GM12878 (cell line): ENCODE data around the gene ZDHHC18.

Experiments used
- EP300 ChIP-seq, 2 experiments: fragments of 150-350 bp in 1 of 2; IDR thresholded peaks; 2 replicates each; pipeline ENCODE4 v1.6.1; 2011 to 2012; ENCODE audit warnings: low read depth in 2 of 2, low read length in 2 of 2, borderline replicate concordance in 1 of 2, improper control_type of control experiment in 1 of 2, inconsistent platforms in 1 of 2; ENCODE audit not compliant: control insufficient read depth in 1 of 2
- ESRRA ChIP-seq: IDR thresholded peaks from 2 replicates; pipeline ENCODE4 v1.6.1; 2012; ENCODE audit warnings: mild to moderate bottlenecking, low read length, improper control_type of control experiment
- POLR2A ChIP-seq: IDR thresholded peaks from 2 replicates; pipeline ENCODE4 v1.6.1; 2011; ENCODE audit warnings: low read depth, mild to moderate bottlenecking, low read length
- POLR2AphosphoS2 ChIP-seq: IDR thresholded peaks from 2 replicates; pipeline ENCODE4 v1.6.1; 2011; ENCODE audit warnings: low read depth, mild to moderate bottlenecking, low read length, improper control_type of control experiment, moderate library complexity
- POLR2AphosphoS5 ChIP-seq: IDR thresholded peaks from 2 replicates; pipeline ENCODE4 v1.6.1; 2011; ENCODE audit warnings: mild to moderate bottlenecking, low read length, inconsistent platforms
- SMC3 ChIP-seq: IDR thresholded peaks from 2 replicates; pipeline ENCODE4 v1.6.1; 2011; ENCODE audit warnings: low read length, improper control_type of control experiment, borderline replicate concordance
- SP1 ChIP-seq: IDR thresholded peaks from one replicate; pipeline ENCODE4 v1.6.1; 2011; ENCODE audit warnings: low read depth, low read length
- TARDBP ChIP-seq: IDR thresholded peaks from 2 replicates; pipeline ENCODE4 v1.6.1; 2016; ENCODE audit warnings: borderline replicate concordance
- TCF12 ChIP-seq: IDR thresholded peaks from 2 replicates; pipeline ENCODE4 v1.6.1; 2011; ENCODE audit warnings: low read depth, mild to moderate bottlenecking, low read length
- TF ChIP-seq, protein P1 (sequence below), 3 experiments: IDR thresholded peaks in 2 of 3; conservative IDR thresholded peaks in 1 of 3; 2 replicates each; pipeline ENCODE4 v1.5.1; 2011; ENCODE audit warnings: low read depth in 3 of 3, low read length in 3 of 3, mild to moderate bottlenecking in 3 of 3, control low read depth in 2 of 3, moderate library complexity in 2 of 3, inconsistent platforms in 1 of 3, mixed read lengths in 1 of 3; ENCODE audit not compliant: control insufficient read depth in 2 of 3, insufficient read depth in 1 of 3; ENCODE audit errors: extremely low read depth in 1 of 3
- TF ChIP-seq, protein P2 (sequence below): IDR thresholded peaks from 2 replicates; pipeline ENCODE4 v1.6.1; 2012; ENCODE audit warnings: low read depth, low read length, improper control_type of control experiment

GRCh38 chr1:26792924-26793323, 33.6 kb upstream of the ZDHHC18 start:
- TF ChIP-seq SP1 = no peak
- TF ChIP-seq, protein P1, sequence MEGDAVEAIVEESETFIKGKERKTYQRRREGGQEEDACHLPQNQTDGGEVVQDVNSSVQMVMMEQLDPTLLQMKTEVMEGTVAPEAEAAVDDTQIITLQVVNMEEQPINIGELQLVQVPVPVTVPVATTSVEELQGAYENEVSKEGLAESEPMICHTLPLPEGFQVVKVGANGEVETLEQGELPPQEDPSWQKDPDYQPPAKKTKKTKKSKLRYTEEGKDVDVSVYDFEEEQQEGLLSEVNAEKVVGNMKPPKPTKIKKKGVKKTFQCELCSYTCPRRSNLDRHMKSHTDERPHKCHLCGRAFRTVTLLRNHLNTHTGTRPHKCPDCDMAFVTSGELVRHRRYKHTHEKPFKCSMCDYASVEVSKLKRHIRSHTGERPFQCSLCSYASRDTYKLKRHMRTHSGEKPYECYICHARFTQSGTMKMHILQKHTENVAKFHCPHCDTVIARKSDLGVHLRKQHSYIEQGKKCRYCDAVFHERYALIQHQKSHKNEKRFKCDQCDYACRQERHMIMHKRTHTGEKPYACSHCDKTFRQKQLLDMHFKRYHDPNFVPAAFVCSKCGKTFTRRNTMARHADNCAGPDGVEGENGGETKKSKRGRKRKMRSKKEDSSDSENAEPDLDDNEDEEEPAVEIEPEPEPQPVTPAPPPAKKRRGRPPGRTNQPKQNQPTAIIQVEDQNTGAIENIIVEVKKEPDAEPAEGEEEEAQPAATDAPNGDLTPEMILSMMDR (IDR thresholded peaks at IDR 0.05 in 2 of 3, conservative IDR thresholded peaks at IDR 0.05 in 1 of 3; ENCODE audit: control insufficient read depth in 2 of 3, extremely low read depth in 1 of 3, insufficient read depth in 1 of 3, low read depth in 3 of 3, low read length in 3 of 3) = no peak
- no peak for TF ChIP-seq TARDBP
- TF ChIP-seq SMC3 = no peak
- TF ChIP-seq POLR2A = no peak
- no peak for TF ChIP-seq POLR2AphosphoS5
- TF ChIP-seq POLR2AphosphoS2 = no peak
- TF ChIP-seq TCF12 = no peak
- TF ChIP-seq ESRRA = no peak
- TF ChIP-seq, protein P2, sequence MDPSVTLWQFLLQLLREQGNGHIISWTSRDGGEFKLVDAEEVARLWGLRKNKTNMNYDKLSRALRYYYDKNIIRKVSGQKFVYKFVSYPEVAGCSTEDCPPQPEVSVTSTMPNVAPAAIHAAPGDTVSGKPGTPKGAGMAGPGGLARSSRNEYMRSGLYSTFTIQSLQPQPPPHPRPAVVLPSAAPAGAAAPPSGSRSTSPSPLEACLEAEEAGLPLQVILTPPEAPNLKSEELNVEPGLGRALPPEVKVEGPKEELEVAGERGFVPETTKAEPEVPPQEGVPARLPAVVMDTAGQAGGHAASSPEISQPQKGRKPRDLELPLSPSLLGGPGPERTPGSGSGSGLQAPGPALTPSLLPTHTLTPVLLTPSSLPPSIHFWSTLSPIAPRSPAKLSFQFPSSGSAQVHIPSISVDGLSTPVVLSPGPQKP = no peak
- TF ChIP-seq EP300 (IDR thresholded peaks at IDR 0.05; ENCODE audit: borderline replicate concordance in 1 of 2, control insufficient read depth in 1 of 2, low read depth in 2 of 2, low read length in 2 of 2) = no peak
